Stomach (tissue), 9 donors: Measurements from ENCODE around the gene ABCA1. TPM values are rescaled to one million over a fixed set of nuclear protein-coding genes. Genes with fewer than 3 reads are reported as not detected.
A peak's percentile ranks its signal among the peaks of the same experiment; 100 is the strongest.

Source experiments
- DNase-seq, 2 donors: peaks; one replicate each; pipeline versions ENCODE4 v3.0.0 to v3.0.0-alpha.2; 2013 to 2019
- H3K27ac ChIP-seq, 5 donors: fragments of 200-600 bp in 4 of 5; sonication (generic) in 4 of 5; one replicate each; pipeline ENCODE4 v1.5.1; 2013 to 2019; ENCODE audit warnings: mild to moderate bottlenecking in 1 of 5, moderate library complexity in 1 of 5
- H3K27me3 ChIP-seq, 3 donors: fragments of 200-600 bp; sonication (generic); one replicate each; pipeline ENCODE4 v1.5.1; 2017 to 2019; ENCODE audit warnings: mixed run types in 1 of 3
- H3K36me3 ChIP-seq, 4 donors: fragments of 200-600 bp; sonication (generic); 1 replicate in 3 of 4; 2 replicates in 1 of 4; pipeline ENCODE4 v1.5.1; 2016 to 2019
- H3K4me1 ChIP-seq, 4 donors: fragments of 200-600 bp; sonication (generic); one replicate each; pipeline ENCODE4 v1.5.1; 2016 to 2019
- H3K4me3 ChIP-seq, 4 donors: fragments of 200-600 bp; sonication (generic) in 3 of 4; one replicate each; pipeline ENCODE4 v1.5.1; 2016 to 2019; ENCODE audit warnings: mild to moderate bottlenecking in 1 of 4
- H3K9me3 ChIP-seq, 4 donors: fragments of 200-600 bp; sonication (generic); one replicate each; pipeline ENCODE4 v1.5.1; 2016 to 2019
- EP300 ChIP-seq: sonication (generic); formaldehyde crosslinking; IDR thresholded peaks from one replicate; pipeline ENCODE4 v1.6.1; 2017; ENCODE audit warnings: antibody characterized with exemption
- POLR2A ChIP-seq, 4 donors: fragments of 450-650 bp; IDR thresholded peaks; one replicate each; pipeline ENCODE4 v1.6.1; 2016; ENCODE audit warnings: antibody characterized with exemption in 4 of 4, control low read depth in 2 of 4, mild to moderate bottlenecking in 1 of 4, moderate library complexity in 1 of 4
- POLR2AphosphoS5 ChIP-seq, 3 donors: sonication (generic); formaldehyde crosslinking; IDR thresholded peaks; one replicate each; pipeline ENCODE4 v1.6.1; 2016; ENCODE audit warnings: antibody characterized with exemption in 3 of 3
- WGBS, 5 donors: extraction: QIAGEN DNeasy Blood & Tissue Kit in 3 of 5; methylation state at CpG; one replicate each; pipeline versions ENCODE4 v1.1.5 to v1.1.7; 2013 to 2018; 5-methylcytosine and 5-hydroxymethylcytosine counted together
- intact Hi-C: fragments of 100-400 bp; cut with DNase I; formaldehyde crosslinking; loops from one replicate; pipeline ENCODE4 v1.15.1; 2023; ENCODE audit warnings: low total_unique reads
- polyA plus RNA-seq, 3 donors: library from polyadenylated mRNA; stranded (reverse); fragments of 200-250 nt; gene quantifications; one replicate each; pipeline ENCODE4 v1.2.3, GENCODE V29; 2013
- total RNA-seq, 5 donors: library from RNA; depleted of rRNA; stranded (reverse); fragments of >200 nt; gene quantifications; one replicate each; pipeline versions ENCODE4 v1.1.0 to v1.2.3, GENCODE V29; 2014 to 2016
- TF ChIP-seq, protein P1 (sequence below), 7 experiments: fragments of 450-650 bp in 4 of 7; fragments of 200-600 bp in 3 of 7; sonication (generic) in 3 of 7; IDR thresholded peaks; one replicate each; pipeline ENCODE4 v1.5.1; 2016 to 2019; ENCODE audit warnings: antibody characterized with exemption in 7 of 7, control low read depth in 2 of 7, mild to moderate bottlenecking in 1 of 7
- donor health status: healthy with polysubstance abuse.
- donor health status: Bipolar disorder and iron deficiency.
- donor health status: healthy.

ABCA1 gene
- total and polyA plus RNA-seq, 8 donors: 1.9 to 75.3 (median 18.4) TPM

DNA sequence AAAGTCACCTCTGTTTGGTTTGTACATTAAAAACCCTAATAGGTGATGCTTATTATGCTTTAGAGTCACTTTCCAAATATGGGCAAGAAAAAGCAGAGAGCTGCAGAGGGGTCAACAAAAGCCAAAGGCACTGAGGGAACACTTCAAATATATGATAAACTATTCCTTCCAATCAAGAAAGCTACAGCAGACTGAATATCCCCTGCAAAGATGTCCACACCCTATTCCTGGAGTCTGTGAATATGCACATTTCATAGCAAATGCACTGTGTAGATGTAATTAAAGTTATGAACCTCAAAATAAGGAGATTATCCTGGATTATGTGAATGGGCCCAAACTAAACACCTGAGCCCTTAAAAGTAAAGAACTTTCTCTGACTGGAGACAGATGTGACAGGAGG is 74.3 kb downstream of the ABCA1 start:
- no peaks in the 10 kb centered on the region for H3K9me3 ChIP-seq
- H3K27me3 ChIP-seq: no peaks in the 10 kb centered on the region
- peak overlapping the region in 4 of 5 donors; percentile 28 to 62 (median 39) for H3K27ac ChIP-seq
- intact Hi-C loops: no loop called here
- DNase-seq: no peak
- no peak overlapping the region for H3K4me3 ChIP-seq
- H3K4me1 ChIP-seq: peaks cover 22 to 93% (median 59%) of the 10 kb centered on the region in 4 donors
- H3K36me3 ChIP-seq: peaks cover 3 to 66% (median 60%) of the 10 kb centered on the region in 4 donors
- TF ChIP-seq POLR2AphosphoS5 (IDR thresholded peaks at IDR 0.05) (no peak), EP300 (no peak), POLR2A (IDR thresholded peaks at IDR 0.05) (no peak)
- TF ChIP-seq, protein P1, sequence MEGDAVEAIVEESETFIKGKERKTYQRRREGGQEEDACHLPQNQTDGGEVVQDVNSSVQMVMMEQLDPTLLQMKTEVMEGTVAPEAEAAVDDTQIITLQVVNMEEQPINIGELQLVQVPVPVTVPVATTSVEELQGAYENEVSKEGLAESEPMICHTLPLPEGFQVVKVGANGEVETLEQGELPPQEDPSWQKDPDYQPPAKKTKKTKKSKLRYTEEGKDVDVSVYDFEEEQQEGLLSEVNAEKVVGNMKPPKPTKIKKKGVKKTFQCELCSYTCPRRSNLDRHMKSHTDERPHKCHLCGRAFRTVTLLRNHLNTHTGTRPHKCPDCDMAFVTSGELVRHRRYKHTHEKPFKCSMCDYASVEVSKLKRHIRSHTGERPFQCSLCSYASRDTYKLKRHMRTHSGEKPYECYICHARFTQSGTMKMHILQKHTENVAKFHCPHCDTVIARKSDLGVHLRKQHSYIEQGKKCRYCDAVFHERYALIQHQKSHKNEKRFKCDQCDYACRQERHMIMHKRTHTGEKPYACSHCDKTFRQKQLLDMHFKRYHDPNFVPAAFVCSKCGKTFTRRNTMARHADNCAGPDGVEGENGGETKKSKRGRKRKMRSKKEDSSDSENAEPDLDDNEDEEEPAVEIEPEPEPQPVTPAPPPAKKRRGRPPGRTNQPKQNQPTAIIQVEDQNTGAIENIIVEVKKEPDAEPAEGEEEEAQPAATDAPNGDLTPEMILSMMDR (IDR thresholded peaks at IDR 0.05): no peak

DNA sequence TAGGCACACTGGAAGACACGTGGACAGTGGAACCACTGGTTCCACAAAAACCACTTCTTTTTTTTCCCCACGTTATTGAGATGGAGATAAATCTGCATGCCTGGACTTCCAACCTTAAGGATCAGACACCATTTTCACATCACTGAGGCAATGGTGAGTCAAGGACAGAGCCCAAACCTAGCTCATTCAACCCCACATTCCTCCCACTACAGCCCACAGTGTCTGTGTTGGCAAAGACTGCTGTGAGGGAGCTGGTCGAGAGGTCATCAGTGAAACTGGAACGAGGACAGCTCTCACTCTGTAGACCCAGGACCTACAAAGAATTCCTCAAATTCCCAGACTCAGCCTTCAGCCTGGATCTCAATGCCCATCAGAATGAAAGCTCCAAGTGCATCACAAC is 74.8 kb downstream of the ABCA1 start:
- intact Hi-C loops: no loop called here
- 67 to 81% (median 76%) methylated on average over 4 of the region's 4 CpGs for WGBS, 5 donors
- peaks cover 3 to 61% (median 55%) of the 10 kb centered on the region in 4 donors for H3K36me3 ChIP-seq

DNA sequence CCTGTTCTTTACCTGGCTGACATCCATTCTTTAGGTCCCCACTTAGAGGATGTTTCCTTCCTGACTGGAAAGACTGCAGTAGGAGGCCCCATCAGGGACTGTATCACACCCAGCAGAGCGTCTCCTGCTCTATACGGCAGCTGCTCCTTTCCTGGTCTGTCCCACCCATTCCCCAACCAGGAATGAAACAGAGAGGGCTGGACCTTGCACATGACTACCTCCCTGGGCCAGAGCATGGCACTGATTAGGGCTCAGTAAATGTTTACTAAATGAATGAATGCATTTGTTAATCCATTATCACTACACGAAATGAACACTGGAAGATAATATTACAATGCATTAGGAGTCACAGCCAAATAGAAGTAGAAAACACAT is 76.4 kb downstream of the ABCA1 start:
- peak overlapping the region in 2 of 5 donors; percentile 21 to 66 for H3K27ac ChIP-seq
- WGBS, 5 donors: 32 to 58% (median 32%) methylated on average over 3 of the region's 3 CpGs
- peaks cover 14 to 71% (median 44%) of the 10 kb centered on the region in 4 donors for H3K4me1 ChIP-seq
- peak in 1 of 2 donors; percentile 41 for DNase-seq
- H3K36me3 ChIP-seq: peaks cover 3 to 45% (median 39%) of the 10 kb centered on the region in 4 donors
- intact Hi-C loops: no loop called here
- H3K27me3 ChIP-seq: no peaks in the 10 kb centered on the region
- no peaks in the 10 kb centered on the region for H3K9me3 ChIP-seq
- TF ChIP-seq POLR2AphosphoS5 (IDR thresholded peaks at IDR 0.05) (peak in 2 of 3 donors; percentile 37 to 82), EP300 (no peak), POLR2A (IDR thresholded peaks at IDR 0.05) (no peak)
- TF ChIP-seq, protein P1 (IDR thresholded peaks at IDR 0.05): no peak
- no peak overlapping the region for H3K4me3 ChIP-seq

More for the DNA sequence above, 74.8 kb downstream of the ABCA1 start:
- no peak overlapping the region for H3K27ac ChIP-seq
- no peaks in the 10 kb centered on the region for H3K9me3 ChIP-seq
- H3K27me3 ChIP-seq: no peaks in the 10 kb centered on the region
- H3K4me1 ChIP-seq: peaks cover 22 to 88% (median 54%) of the 10 kb centered on the region in 4 donors
- no peak for DNase-seq
- TF ChIP-seq POLR2A (IDR thresholded peaks at IDR 0.05): no peak
- TF ChIP-seq EP300: no peak
- TF ChIP-seq, protein P1 (IDR thresholded peaks at IDR 0.05): no peak
- no peak for TF ChIP-seq POLR2AphosphoS5 (IDR thresholded peaks at IDR 0.05)
- no peak overlapping the region for H3K4me3 ChIP-seq

DNA sequence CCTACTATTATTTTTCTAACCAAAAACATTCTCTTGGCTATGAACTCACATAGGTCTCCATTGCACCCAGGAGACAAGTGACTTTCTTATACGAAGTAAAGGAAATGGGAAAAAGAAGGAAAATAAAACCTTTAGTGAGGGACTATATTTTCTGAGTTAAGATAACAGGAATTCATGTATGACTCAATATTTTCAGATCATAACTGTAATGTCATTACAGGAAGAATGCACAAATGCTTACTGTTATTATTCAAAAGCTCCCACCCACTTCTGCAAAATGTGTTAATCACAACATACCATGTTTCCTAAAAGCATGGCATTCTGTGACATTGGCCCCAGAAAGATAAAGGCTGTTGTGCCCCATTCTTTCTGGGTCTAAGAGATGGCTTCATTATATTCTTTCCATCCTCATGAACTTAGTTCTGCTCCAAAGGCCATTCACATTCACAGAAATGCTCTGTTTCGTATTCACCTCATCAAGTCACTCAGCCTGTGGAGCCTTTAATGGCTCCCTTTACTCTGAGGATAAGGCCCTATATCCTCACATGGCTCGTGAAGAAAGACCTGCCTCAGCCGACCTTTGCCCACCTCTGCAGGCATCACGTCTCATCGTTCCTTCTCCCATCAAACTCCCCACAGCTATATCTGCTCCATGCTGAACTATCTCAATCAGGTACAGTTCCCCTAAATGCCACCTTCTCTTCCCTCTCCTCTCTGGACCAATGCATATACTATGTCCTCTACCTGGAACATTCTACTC is 77.0 kb downstream of the ABCA1 start:
- intact Hi-C loops: no loop called here
- Histone ChIP-seq H3K4me1 (peaks cover 9 to 66% (median 38%) of the 10 kb centered on the region in 4 donors), H3K9me3 (no peaks in the 10 kb centered on the region), H3K27ac (peak overlapping the region in 2 of 5 donors; percentile 21 to 66), H3K27me3 (no peaks in the 10 kb centered on the region), H3K36me3 (peaks cover 3 to 41% (median 34%) of the 10 kb centered on the region in 4 donors), H3K4me3 (no peak overlapping the region)
- WGBS, 5 donors: 80 to 90% (median 86%) methylated on average over 6 of the region's 6 CpGs
- DNase-seq: no peak
- TF ChIP-seq POLR2A (IDR thresholded peaks at IDR 0.05) (no peak), EP300 (no peak), POLR2AphosphoS5 (IDR thresholded peaks at IDR 0.05) (no peak)
- TF ChIP-seq, protein P1 (IDR thresholded peaks at IDR 0.05): no peak
